ENCODE data around the gene EPAS1.

GRCh38 chr2:46364797-46365457 lies 67.7 kb downstream of the EPAS1 start:
- TF ChIP-seq EZH2 (IDR thresholded peaks at IDR 0.05; ENCODE audit: insufficient read depth, poor library complexity, severe bottlenecking) (no peak), EZH2phosphoT487 (IDR thresholded peaks at IDR 0.05; ENCODE audit: insufficient read depth, low read depth) (no peak)
